Measurements from ENCODE around the gene TRIM8. TPM values are rescaled to one million over a fixed set of nuclear protein-coding genes. Genes with fewer than 3 reads are reported as not detected.

Gene TRIM8
- total and polyA plus RNA-seq, 2 of the 4 experiments (the other 2 are of a cell fraction): 25.5 to 126 TPM

DNA sequence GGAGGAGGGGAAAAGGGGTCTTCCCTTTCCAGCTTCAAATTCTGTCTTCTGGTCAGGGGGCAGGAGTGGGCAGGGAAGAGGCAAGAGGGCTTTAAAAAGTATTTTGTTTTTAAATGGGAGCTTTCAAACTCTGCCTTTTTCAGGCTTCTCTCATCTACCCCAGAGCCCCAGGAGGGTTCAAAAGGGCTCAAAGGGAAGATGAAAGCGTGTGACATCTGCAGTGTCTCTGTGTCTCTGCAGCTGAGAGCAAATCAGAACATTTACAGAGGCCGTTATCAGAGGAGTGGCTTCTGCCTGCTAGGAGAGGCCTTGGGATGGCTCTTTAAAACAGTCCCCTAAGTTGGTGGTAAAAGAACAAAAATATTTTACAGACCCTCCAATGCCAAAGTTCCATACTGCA lies 30.3 kb downstream of the TRIM8 start:
- peak overlapping the region; percentile 95; the same call in 1 of the 2 replicates for H3K56ac ChIP-seq (ENCODE audit: extremely low read depth, insufficient read depth, low read length)
- peak overlapping the region; percentile 83 for H3K18ac ChIP-seq (ENCODE audit: low read depth, low read length)
- peaks cover 55% of the 10 kb centered on the region for H3K4me1 ChIP-seq (ENCODE audit: control insufficient read depth, insufficient read depth, low read length)
- 0 out of 2 replicates have a peak, but pooled peaks have one; percentile 1 for TF ChIP-seq MAZ (IDR thresholded peaks at IDR 0.05; ENCODE audit: borderline replicate concordance, low read depth, low read length)
- TF ChIP-seq CHD1 (IDR thresholded peaks at IDR 0.05; ENCODE audit: low read depth, low read length): no peak
- peaks cover 22% of the 10 kb centered on the region for H3K9me1 ChIP-seq (ENCODE audit: insufficient read depth, low read length)
- peak overlapping the region; percentile 97 for H2BK5ac ChIP-seq (ENCODE audit: low read depth, low read length, poor library complexity, severe bottlenecking)
- no peak overlapping the region for H3K4me3 ChIP-seq (ENCODE audit: insufficient read depth, low read depth, low read length)
- H3K4ac ChIP-seq (ENCODE audit: low read depth, low read length): peak overlapping the region; percentile 96
- DNase-seq: no peak
- H4K91ac ChIP-seq (ENCODE audit: insufficient read depth, low read depth, low read length): peak overlapping the region; percentile 97
- in situ Hi-C loops (cut with MboI; ENCODE audit: low sequenced_read_pairs): no loop called here
- no peaks in the 10 kb centered on the region for H3K9me3 ChIP-seq (ENCODE audit: control insufficient read depth, insufficient read depth, low read length)
- peak overlapping the region; percentile 93 for H3K23ac ChIP-seq (ENCODE audit: low read depth, low read length)
- ATAC-seq (ENCODE audit: low read depth): no peak
- H3K27ac ChIP-seq (ENCODE audit: insufficient read depth, low read length): peak overlapping the region; percentile 89
- H2BK15ac ChIP-seq (ENCODE audit: low read depth, low read length): peak overlapping the region; percentile 46; the same call in 1 of the 3 replicates
- no CpG with 5 or more reads among the region's 2 CpGs for WGBS, 2 experiments (ENCODE audit: extremely low coverage in 2 of 2, insufficient read length in 1 of 2)
- H2AFZ ChIP-seq (replicated peaks; ENCODE audit: low read length, poor library complexity): peak overlapping the region; percentile 88
- H3K79me1 ChIP-seq (ENCODE audit: low read depth in 1 of 2, low read length in 2 of 2): peaks cover 9 to 53% of the 10 kb centered on the region in 2 experiments; a peak in 3 of 4 replicates
- H2AK5ac ChIP-seq (ENCODE audit: low read depth, low read length): peak overlapping the region; percentile 88
- H4K5ac ChIP-seq (ENCODE audit: low read depth, low read length): peak overlapping the region; percentile 76
- peak overlapping the region; percentile 62 for H2AK9ac ChIP-seq (replicated peaks; ENCODE audit: low read depth, low read length, poor library complexity)
- H3K9ac ChIP-seq (ENCODE audit: low read depth, low read length): peak overlapping the region; percentile 85
- H2BK20ac ChIP-seq (ENCODE audit: low read depth, low read length): peak overlapping the region; percentile 93
- H3K27me3 ChIP-seq (ENCODE audit: control insufficient read depth, insufficient read depth, low read length): no peaks in the 10 kb centered on the region
- BruUV-seq (replicated peaks): no TSS peak
- H4K8ac ChIP-seq (ENCODE audit: low read depth in 2 of 2, low read length in 2 of 2): peak overlapping the region; percentile 78 to 93; a peak in 3 of 4 replicates
- peak overlapping the region; percentile 93 for H3K14ac ChIP-seq (replicated peaks; ENCODE audit: low read depth, low read length)
- peak overlapping the region; percentile 97 for H2BK120ac ChIP-seq (ENCODE audit: low read depth, low read length)
- dilution Hi-C loops (cut with HindIII; ENCODE audit: low sequenced_read_pairs, unreplicated experiment): no loop called here
- H4K20me1 ChIP-seq (ENCODE audit: insufficient read depth, low read length): no peaks in the 10 kb centered on the region
- CTCF ChIA-PET: interaction anchor here (1.2 kb wide), 1 partner anchor 13 kb away, joined by 3 read pairs; no protein-coding TSS in a partner anchor
- POLR2A ChIA-PET (ENCODE audit: unreplicated experiment): no interaction called here
- peak overlapping the region; percentile 81 for H3K4me2 ChIP-seq (ENCODE audit: low read depth, low read length)
- no peaks in the 10 kb centered on the region for H3K36me3 ChIP-seq (ENCODE audit: control insufficient read depth, insufficient read depth, low read length)
- intact Hi-C loops (cut with micrococcal nuclease): no loop called here
